Transverse colon (tissue), 3 donors: ENCODE results near the gene SLCO4A1.

Experiments used
- CTCF ChIP-seq, 5 experiments: fragments of 200-600 bp in 3 of 5; fragments of 450-650 bp in 2 of 5; sonication (generic) in 3 of 5; IDR thresholded peaks; 1 replicate in 2 of 5; 2 replicates in 3 of 5; pipeline ENCODE4 v1.5.1; 2016 to 2017; ENCODE audit warnings: antibody characterized with exemption in 5 of 5, inconsistent platforms in 3 of 5, mild to moderate bottlenecking in 2 of 5, moderate library complexity in 1 of 5
- POLR2A ChIP-seq: fragments of 450-650 bp; IDR thresholded peaks from one replicate; pipeline ENCODE4 v1.6.1; 2016; ENCODE audit warnings: antibody characterized with exemption, mild to moderate bottlenecking, moderate library complexity

- no peak for TF ChIP-seq CTCF (IDR thresholded peaks at IDR 0.05)
- TF ChIP-seq POLR2A: no peak
Observed at GRCh38 chr20:62614085-62614960, 28.0 kb upstream of the SLCO4A1 start.
